Keratinocyte (primary cell): ENCODE measurements around the gene RFWD3. TPM values are rescaled to one million over a fixed set of nuclear protein-coding genes. Genes with fewer than 3 reads are reported as not detected.

Experiments used
- DNase-seq: peaks from one replicate; pipeline ENCODE4 v3.0.0-alpha.2; 2011; ENCODE audit warnings: low read depth, missing footprints, low spot score
- FAIRE-seq: peaks from 2 replicates; lab custom pipeline; 2011; peaks lifted over from hg19 to GRCh38; lab: Jason Lieb, UNC
- H2AFZ ChIP-seq: 2 replicates; pipeline ENCODE4 v1.6.0; 2012; ENCODE audit warnings: low read length, control low read depth, inconsistent platforms; ENCODE audit not compliant: control insufficient read depth
- H3K27ac ChIP-seq: 2 replicates; pipeline ENCODE4 v1.5.1; 2011; ENCODE audit warnings: low read length; ENCODE audit not compliant: control insufficient read depth, insufficient read depth
- H3K27me3 ChIP-seq: 3 replicates; pipeline ENCODE4 v1.6.0; 2011; ENCODE audit warnings: low read length; ENCODE audit not compliant: control insufficient read depth, insufficient read depth; ENCODE audit errors: extremely low read depth
- H3K36me3 ChIP-seq, 2 experiments: 2 replicates in 1 of 2; 3 replicates in 1 of 2; pipeline ENCODE4 v1.5.1; 2011; ENCODE audit warnings: low read length in 2 of 2, mild to moderate bottlenecking in 1 of 2; ENCODE audit not compliant: control insufficient read depth in 2 of 2, insufficient read depth in 2 of 2; ENCODE audit errors: extremely low read depth in 1 of 2
- H3K4me1 ChIP-seq: 3 replicates; pipeline ENCODE4 v1.5.1; 2011; ENCODE audit warnings: low read length; ENCODE audit not compliant: control insufficient read depth, insufficient read depth; ENCODE audit errors: extremely low read depth
- H3K4me2 ChIP-seq: 3 replicates; pipeline ENCODE4 v1.6.0; 2011; ENCODE audit warnings: low read depth, low read length; ENCODE audit not compliant: control insufficient read depth, insufficient read depth; ENCODE audit errors: extremely low read depth
- H3K4me3 ChIP-seq, 3 experiments: fragments of 200-600 bp in 1 of 3; sonication (generic) in 1 of 3; 2 replicates in 2 of 3; 3 replicates in 1 of 3; pipeline ENCODE4 v1.5.1; 2011 to 2016; ENCODE audit warnings: low read length in 3 of 3, mild to moderate bottlenecking in 3 of 3, control low read depth in 2 of 3, inconsistent platforms in 1 of 3, low read depth in 1 of 3, mixed read lengths in 1 of 3, mixed run types in 1 of 3, moderate library complexity in 1 of 3; ENCODE audit not compliant: control insufficient read depth in 2 of 3, insufficient read depth in 2 of 3; ENCODE audit errors: extremely low read depth in 1 of 3
- H3K79me2 ChIP-seq: 2 replicates; pipeline ENCODE4 v1.6.0; 2012; ENCODE audit warnings: low read length; ENCODE audit not compliant: control insufficient read depth, insufficient read depth
- H3K9ac ChIP-seq: 3 replicates; pipeline ENCODE4 v1.6.0; 2011; ENCODE audit warnings: low read length; ENCODE audit not compliant: control insufficient read depth, insufficient read depth; ENCODE audit errors: extremely low read depth
- H3K9me1 ChIP-seq: 3 replicates; pipeline ENCODE4 v1.6.0; 2011; ENCODE audit warnings: low read length; ENCODE audit not compliant: control insufficient read depth, insufficient read depth; ENCODE audit errors: extremely low read depth
- H3K9me3 ChIP-seq: 2 replicates; pipeline ENCODE4 v1.5.1; 2012; ENCODE audit warnings: low read depth, low read length; ENCODE audit not compliant: control insufficient read depth
- H4K20me1 ChIP-seq: 3 replicates; pipeline ENCODE4 v1.6.0; 2011; ENCODE audit warnings: low read length; ENCODE audit not compliant: control insufficient read depth, insufficient read depth; ENCODE audit errors: extremely low read depth
- CTCF ChIP-seq, 3 experiments: IDR thresholded peaks in 1 of 3; conservative IDR thresholded peaks in 1 of 3; optimal IDR thresholded peaks in 1 of 3; 2 replicates in 2 of 3; 3 replicates in 1 of 3; pipeline versions ENCODE3 to v1.5.1; 2011; ENCODE audit warnings: low read length in 3 of 3, mild to moderate bottlenecking in 3 of 3, moderate library complexity in 2 of 3, control low read depth in 1 of 3, inconsistent platforms in 1 of 3; ENCODE audit not compliant: insufficient read depth in 2 of 3; ENCODE audit errors: extremely low read depth in 1 of 3
- EZH2 ChIP-seq: IDR thresholded peaks from one replicate; pipeline ENCODE4 v1.6.1; 2012; ENCODE audit warnings: inconsistent platforms, mild to moderate bottlenecking, low read length, moderate library complexity
- dilution Hi-C: fragments of 300-500 bp; cut with MboI; formaldehyde crosslinking; loops from one replicate; pipeline ENCODE4 v1.7.0; 2020; ENCODE audit warnings: low sequenced_read_pairs; ENCODE audit not compliant: extremely low pct_ligation_motif_present
- polyA plus RNA-seq, 5 experiments: library from polyadenylated mRNA; depleted of rRNA in 3 of 5; stranded (reverse) in 3 of 5; stranded (forward) in 1 of 5; unstranded in 1 of 5; fragments of >200 nt; gene quantifications; 1 replicate in 1 of 5; 2 replicates in 3 of 5; 3 replicates in 1 of 5; pipeline versions ENCODE4 v1.2.1 to v1.2.3, GENCODE V29; 2011 to 2012; ENCODE audit warnings: missing spikeins in 2 of 5, low read depth in 1 of 5, low replicate concordance in 1 of 5

RFWD3 gene
- polyA plus RNA-seq, 1 donor (not counting 4 experiments of a cell fraction or from before 2014, with no cell fraction given) = 29.2 TPM

- Histone ChIP-seq H2AFZ (no peak overlapping the region), H3K4me1 (peaks cover 12% of the 10 kb centered on the region), H3K36me3 (no peaks in the 10 kb centered on the region), H3K4me2 (no peak overlapping the region), H3K9me1 (no peaks in the 10 kb centered on the region), H3K9me3 (no peaks in the 10 kb centered on the region), H3K9ac (no peak overlapping the region), H3K27ac (no peak overlapping the region), H3K4me3 (no peak overlapping the region), H4K20me1 (no peaks in the 10 kb centered on the region), H3K79me2 (peaks cover 84% of the 10 kb centered on the region), H3K27me3 (no peaks in the 10 kb centered on the region)
- no peak for DNase-seq
- no peak for FAIRE-seq
- TF ChIP-seq CTCF (optimal IDR thresholded peaks at IDR 0.05 in 1 of 3, IDR thresholded peaks at IDR 0.05 in 1 of 3, conservative IDR thresholded peaks at IDR 0.05 in 1 of 3; ENCODE audit: extremely low read depth in 1 of 3, insufficient read depth in 2 of 3, low read length in 3 of 3) (no peak), EZH2 (no peak)
- dilution Hi-C loops = no loop called here
Observed at GRCh38 chr16:74582970-74583369, 83.7 kb downstream of the RFWD3 start.

GRCh38 chr16:74580833-74581232 is 85.8 kb downstream of the RFWD3 start:
- no peak overlapping the region for H2AFZ ChIP-seq
- dilution Hi-C loops = no loop called here
- no peaks in the 10 kb centered on the region for H3K27me3 ChIP-seq
- TF ChIP-seq CTCF (optimal IDR thresholded peaks at IDR 0.05 in 1 of 3, IDR thresholded peaks at IDR 0.05 in 1 of 3, conservative IDR thresholded peaks at IDR 0.05 in 1 of 3; ENCODE audit: extremely low read depth in 1 of 3, insufficient read depth in 2 of 3, low read length in 3 of 3) (no peak), EZH2 (no peak)
- H3K4me3 ChIP-seq = no peak overlapping the region
- no peaks in the 10 kb centered on the region for H3K9me3 ChIP-seq
- no peaks in the 10 kb centered on the region for H3K9me1 ChIP-seq
- no peak for FAIRE-seq
- no peak overlapping the region for H3K27ac ChIP-seq
- peaks cover 83% of the 10 kb centered on the region for H3K79me2 ChIP-seq
- H3K4me1 ChIP-seq = peaks cover 15% of the 10 kb centered on the region
- no peak overlapping the region for H3K9ac ChIP-seq
- H3K4me2 ChIP-seq = no peak overlapping the region
- DNase-seq = no peak
- H4K20me1 ChIP-seq = peaks cover 3% of the 10 kb centered on the region
- H3K36me3 ChIP-seq = no peaks in the 10 kb centered on the region
